Measurements from ENCODE around the gene C10orf143. TPM values are rescaled to one million over a fixed set of nuclear protein-coding genes. Genes with fewer than 3 reads are reported as not detected.
"Not testable (repeated sequence)": the region's sequence is repeated elsewhere in the genome, so short reads cannot be mapped to it uniquely, and the experiment has no call there.

C10orf143 gene
- total RNA-seq, 1 donor = 1.3 TPM

GRCh38 chr10:130112821-130113220 is 2.2 kb upstream of the C10orf143 start:
- no peak for DNase-seq (ENCODE audit: low read depth in 2 of 3, low spot score in 2 of 3)

GRCh38 chr10:130111852-130112180 is 1.2 kb upstream of the C10orf143 start:
- no peak for DNase-seq (ENCODE audit: low read depth in 2 of 3, low spot score in 2 of 3)

GRCh38 chr10:130111113-130111851 is 652 bp upstream of the C10orf143 start:
- peak; percentile 86 to 99 (median 97) for DNase-seq (ENCODE audit: low read depth in 2 of 3, low spot score in 2 of 3)

- DNase-seq (ENCODE audit: low read depth in 2 of 3, low spot score in 2 of 3) = peak; percentile 75 to 92 (median 84)
These were observed 809 bp downstream of the C10orf143 start for GRCh38 chr10:130109796-130110245.

- no peak for DNase-seq (ENCODE audit: low read depth in 2 of 3, low spot score in 2 of 3)
These were observed 1.6 kb downstream of the C10orf143 start for GRCh38 chr10:130108934-130109604.

- DNase-seq (ENCODE audit: low read depth in 2 of 3, low spot score in 2 of 3) = not testable (repeated sequence)
These were observed 2.5 kb downstream of the C10orf143 start for GRCh38 chr10:130108146-130108545.

GRCh38 chr10:130105724-130106123 is 4.9 kb downstream of the C10orf143 start:
- no peak for DNase-seq (ENCODE audit: low read depth in 2 of 3, low spot score in 2 of 3)

GRCh38 chr10:130099344-130099743 is 11.3 kb downstream of the C10orf143 start:
- DNase-seq (ENCODE audit: low read depth in 2 of 3, low spot score in 2 of 3) = no peak

- DNase-seq (ENCODE audit: low read depth in 2 of 3, low spot score in 2 of 3) = not testable (repeated sequence)
These were observed 20.1 kb downstream of the C10orf143 start for GRCh38 chr10:130090565-130090964.

GRCh38 chr10:130080461-130080814 is 30.2 kb downstream of the C10orf143 start:
- no peak for DNase-seq (ENCODE audit: low read depth in 2 of 3, low spot score in 2 of 3)

- DNase-seq (ENCODE audit: low read depth in 2 of 3, low spot score in 2 of 3) = no peak
These were observed 30.8 kb downstream of the C10orf143 start for GRCh38 chr10:130079614-130080460.

- no peak for DNase-seq (ENCODE audit: low read depth in 2 of 3, low spot score in 2 of 3)
These were observed 32.5 kb downstream of the C10orf143 start for GRCh38 chr10:130078120-130078519.

- DNase-seq (ENCODE audit: low read depth in 2 of 3, low spot score in 2 of 3) = no peak
These were observed 33.9 kb downstream of the C10orf143 start for GRCh38 chr10:130076681-130077080.

GRCh38 chr10:130074639-130075038 is 36.0 kb downstream of the C10orf143 start:
- no peak for DNase-seq (ENCODE audit: low read depth in 2 of 3, low spot score in 2 of 3)

GRCh38 chr10:130073912-130074311 is 36.7 kb downstream of the C10orf143 start:
- DNase-seq (ENCODE audit: low read depth in 2 of 3, low spot score in 2 of 3) = no peak

GRCh38 chr10:130072247-130072646 is 38.4 kb downstream of the C10orf143 start:
- DNase-seq (ENCODE audit: low read depth in 2 of 3, low spot score in 2 of 3) = no peak

GRCh38 chr10:130067893-130068292 is 42.7 kb downstream of the C10orf143 start:
- no peak for DNase-seq (ENCODE audit: low read depth in 2 of 3, low spot score in 2 of 3)

- no peak for DNase-seq (ENCODE audit: low read depth in 2 of 3, low spot score in 2 of 3)
These were observed 43.9 kb downstream of the C10orf143 start for GRCh38 chr10:130066743-130067142.

GRCh38 chr10:130065251-130065650 is 45.4 kb downstream of the C10orf143 start:
- DNase-seq (ENCODE audit: low read depth in 2 of 3, low spot score in 2 of 3) = no peak

GRCh38 chr10:130064783-130065182 is 45.8 kb downstream of the C10orf143 start:
- DNase-seq (ENCODE audit: low read depth in 2 of 3, low spot score in 2 of 3) = no peak

GRCh38 chr10:130062976-130063375 is 47.7 kb downstream of the C10orf143 start:
- DNase-seq (ENCODE audit: low read depth in 2 of 3, low spot score in 2 of 3) = no peak
